Measurements from ENCODE around the gene DARS1.
A peak's percentile ranks its signal among the peaks of the same experiment; 100 is the strongest.

DARS1 gene

DNA sequence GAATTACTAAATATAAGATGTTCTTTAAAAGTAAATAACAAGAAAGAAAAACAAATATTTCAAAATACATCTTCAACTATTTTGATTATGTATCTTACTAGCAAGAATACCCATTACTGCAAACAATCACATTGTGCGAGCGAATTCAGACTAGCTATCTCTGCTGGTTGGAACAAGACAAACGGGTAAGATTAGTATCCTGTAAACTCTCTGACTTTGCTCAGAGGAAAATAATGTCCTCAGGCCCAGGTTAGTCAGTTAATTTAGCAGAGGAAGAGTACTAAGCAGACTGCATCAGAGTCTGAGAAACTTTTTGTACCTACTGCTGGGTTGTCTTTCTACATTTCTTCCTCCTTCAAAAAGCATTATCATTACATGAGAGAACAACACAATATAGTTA lies 58.8 kb downstream of the DARS1 start:
- H3K9me3 Mint-ChIP-seq: no peaks in the 10 kb centered on the region
- no peak overlapping the region for H3K4me3 Mint-ChIP-seq
- ATAC-seq (ENCODE audit: low read depth) (no peak), DNase-seq (ENCODE audit: low spot score in 2 of 2) (no peak)
- peak overlapping the region; percentile 9 for H3K27ac Mint-ChIP-seq
- H3K27me3 Mint-ChIP-seq: no peaks in the 10 kb centered on the region
- no peaks in the 10 kb centered on the region for H3K4me1 Mint-ChIP-seq
- H3K36me3 Mint-ChIP-seq: peaks cover 17% of the 10 kb centered on the region

DNA sequence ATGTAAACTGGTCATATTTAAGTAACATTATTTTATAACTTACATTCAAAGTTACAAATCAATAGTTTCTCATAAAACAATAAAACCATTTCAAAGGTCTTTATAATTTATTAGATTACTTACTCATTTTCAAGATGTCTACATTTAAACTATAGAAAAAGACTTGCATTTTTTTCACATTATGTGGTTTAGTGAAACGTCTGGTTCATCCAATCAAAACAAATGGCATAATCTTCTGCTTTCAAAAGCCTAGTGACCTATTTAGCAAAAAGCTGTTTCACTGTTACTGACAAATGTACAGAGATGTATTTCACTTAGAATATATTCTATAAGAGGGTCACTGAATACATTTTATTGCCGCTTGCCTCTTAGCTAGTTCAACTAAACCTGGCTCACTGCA lies 59.9 kb downstream of the DARS1 start:
- Mint-ChIP-seq H3K27ac (no peak overlapping the region), H3K4me1 (no peaks in the 10 kb centered on the region), H3K9me3 (no peaks in the 10 kb centered on the region), H3K27me3 (no peaks in the 10 kb centered on the region), H3K4me3 (no peak overlapping the region), H3K36me3 (peaks cover 13% of the 10 kb centered on the region)
- ATAC-seq (ENCODE audit: low read depth) (no peak), DNase-seq (ENCODE audit: low spot score in 2 of 2) (no peak)

DNA sequence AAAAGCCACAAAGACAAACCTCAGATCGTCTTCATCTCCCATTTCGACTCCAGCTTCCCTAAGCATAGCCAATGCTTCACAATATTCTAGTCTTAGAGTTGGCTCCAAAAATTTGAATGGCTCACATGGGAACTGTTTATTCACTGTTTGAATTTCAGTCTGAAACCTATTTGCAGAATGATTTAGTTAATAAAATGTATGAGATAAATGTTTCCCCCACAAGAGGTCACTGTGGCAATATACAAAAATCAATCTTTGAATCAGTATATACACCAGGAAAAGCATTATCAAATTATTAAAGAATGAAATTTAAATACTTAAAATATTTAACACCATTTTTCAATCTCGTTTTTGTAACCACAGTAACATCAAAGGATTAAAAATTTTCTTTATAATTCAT lies 69.2 kb downstream of the DARS1 start:
- no peaks in the 10 kb centered on the region for H3K27me3 Mint-ChIP-seq

DNA sequence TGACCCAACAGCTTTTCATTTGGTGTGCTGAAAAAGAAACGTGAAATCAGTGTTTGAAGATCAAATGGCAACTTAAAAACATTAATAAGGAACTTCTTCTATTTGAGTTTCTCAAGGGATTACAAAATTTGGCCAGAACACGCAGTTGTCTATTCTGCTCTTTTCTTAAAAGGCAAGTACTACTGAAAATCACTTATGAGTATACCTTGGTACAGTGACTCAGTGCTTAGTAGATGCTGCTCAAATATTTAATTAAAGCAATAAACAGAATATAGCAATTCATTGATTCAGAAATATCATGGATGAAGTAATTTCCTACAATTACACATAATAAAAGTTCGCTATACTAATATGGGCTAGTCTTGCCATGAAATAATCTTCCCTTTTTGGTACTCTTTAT lies 70.9 kb downstream of the DARS1 start:
- H3K27me3 Mint-ChIP-seq: no peaks in the 10 kb centered on the region
- H3K9me3 Mint-ChIP-seq: no peaks in the 10 kb centered on the region
- H3K4me3 Mint-ChIP-seq: no peak overlapping the region
- peaks cover 9% of the 10 kb centered on the region for H3K36me3 Mint-ChIP-seq
- ATAC-seq (ENCODE audit: low read depth): no peak
- DNase-seq (ENCODE audit: low spot score in 2 of 2): no peak
- H3K4me1 Mint-ChIP-seq: peaks cover 2% of the 10 kb centered on the region
- no peak overlapping the region for H3K27ac Mint-ChIP-seq

More for the DNA sequence above, 69.2 kb downstream of the DARS1 start:
- DNase-seq (ENCODE audit: low spot score in 2 of 2) (peak in 1 of 2 donors; percentile 54), ATAC-seq (ENCODE audit: low read depth) (peak; percentile 61)
- Mint-ChIP-seq H3K36me3 (peaks cover 2% of the 10 kb centered on the region), H3K9me3 (no peaks in the 10 kb centered on the region), H3K4me3 (no peak overlapping the region), H3K27ac (peak overlapping the region; percentile 36), H3K4me1 (peaks cover 2% of the 10 kb centered on the region)

DNA sequence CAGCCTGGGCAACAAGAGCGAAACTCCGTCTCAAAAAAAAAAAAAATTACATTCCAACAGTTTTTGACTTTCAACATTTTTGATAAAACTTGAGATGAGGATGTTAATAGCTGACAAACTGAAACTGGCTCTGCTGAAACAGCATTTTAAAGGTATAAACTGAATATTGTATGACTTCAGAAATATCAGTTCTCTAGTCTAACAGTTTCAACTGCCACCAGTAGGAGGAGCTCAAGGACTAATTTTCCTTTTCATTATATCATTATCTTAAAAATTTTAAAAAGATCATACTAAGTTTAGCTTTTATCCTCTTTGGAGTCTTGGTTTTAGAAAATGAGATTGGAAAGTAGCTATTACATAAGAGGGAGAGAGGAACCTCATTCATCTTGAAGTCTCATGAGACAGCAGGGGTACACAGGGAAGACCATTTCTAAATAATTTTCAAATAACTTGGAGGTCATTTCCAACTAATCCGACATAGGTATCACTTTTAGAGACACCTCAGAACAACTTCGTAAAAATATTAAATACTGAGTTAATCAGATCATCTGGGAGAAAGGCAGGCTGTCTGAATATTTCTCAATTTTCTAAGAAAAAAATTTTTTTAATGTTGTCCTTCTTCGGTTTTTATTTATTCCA lies 71.6 kb downstream of the DARS1 start:
- Mint-ChIP-seq H3K4me3 (no peak overlapping the region), H3K9me3 (no peaks in the 10 kb centered on the region), H3K27ac (no peak overlapping the region), H3K27me3 (no peaks in the 10 kb centered on the region), H3K36me3 (peaks cover 12% of the 10 kb centered on the region), H3K4me1 (peaks cover 2% of the 10 kb centered on the region)
- ATAC-seq (ENCODE audit: low read depth): peak; percentile 47
- DNase-seq (ENCODE audit: low spot score in 2 of 2): peak; percentile 54 to 69

DNA sequence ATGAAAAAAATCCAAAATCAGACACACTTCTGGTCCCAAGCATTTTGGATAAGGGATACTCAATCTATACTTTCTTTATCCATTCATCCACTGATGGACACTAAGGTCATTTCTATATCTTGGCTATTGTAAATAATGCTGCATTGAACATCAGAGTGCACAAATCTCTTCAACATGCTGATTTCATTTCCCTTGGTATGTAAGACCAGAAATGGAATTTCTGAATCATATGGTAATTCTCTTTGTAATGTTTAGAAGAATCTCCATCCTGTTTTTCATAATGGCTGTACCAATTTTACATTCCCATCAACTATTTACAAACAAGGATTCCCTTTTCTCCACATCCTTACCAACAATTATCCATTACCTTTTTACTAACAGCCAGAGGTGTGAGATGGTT lies 75.5 kb downstream of the DARS1 start:
- Mint-ChIP-seq H3K4me3 (no peak overlapping the region), H3K27ac (no peak overlapping the region), H3K4me1 (no peaks in the 10 kb centered on the region), H3K27me3 (no peaks in the 10 kb centered on the region), H3K36me3 (peaks cover 17% of the 10 kb centered on the region), H3K9me3 (no peaks in the 10 kb centered on the region)
- no peak for DNase-seq (ENCODE audit: low spot score in 2 of 2)
- ATAC-seq (ENCODE audit: low read depth): no peak

DNA sequence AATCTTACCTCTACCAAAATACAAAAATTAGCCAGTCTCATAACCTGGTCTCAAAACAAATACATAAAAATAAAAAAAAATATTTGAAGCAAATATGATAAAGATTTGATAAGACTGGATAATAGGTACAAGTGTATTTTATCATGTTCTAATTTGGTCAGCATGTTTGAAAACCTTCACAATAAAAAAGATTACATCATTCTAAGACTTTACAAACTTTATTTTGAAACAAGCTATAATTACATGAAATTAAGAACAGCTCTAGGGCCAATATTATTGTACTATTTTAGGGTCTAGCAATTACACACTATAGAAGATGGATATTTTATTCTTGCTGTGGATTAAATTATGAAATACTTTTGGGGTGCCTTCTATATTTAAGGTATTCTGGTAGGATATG lies 79.7 kb downstream of the DARS1 start:
- Mint-ChIP-seq H3K4me1 (no peaks in the 10 kb centered on the region), H3K9me3 (no peaks in the 10 kb centered on the region), H3K27ac (no peak overlapping the region), H3K36me3 (peaks cover 21% of the 10 kb centered on the region), H3K27me3 (no peaks in the 10 kb centered on the region), H3K4me3 (no peak overlapping the region)
- ATAC-seq (ENCODE audit: low read depth) (no peak), DNase-seq (ENCODE audit: low spot score in 2 of 2) (no peak)

DNA sequence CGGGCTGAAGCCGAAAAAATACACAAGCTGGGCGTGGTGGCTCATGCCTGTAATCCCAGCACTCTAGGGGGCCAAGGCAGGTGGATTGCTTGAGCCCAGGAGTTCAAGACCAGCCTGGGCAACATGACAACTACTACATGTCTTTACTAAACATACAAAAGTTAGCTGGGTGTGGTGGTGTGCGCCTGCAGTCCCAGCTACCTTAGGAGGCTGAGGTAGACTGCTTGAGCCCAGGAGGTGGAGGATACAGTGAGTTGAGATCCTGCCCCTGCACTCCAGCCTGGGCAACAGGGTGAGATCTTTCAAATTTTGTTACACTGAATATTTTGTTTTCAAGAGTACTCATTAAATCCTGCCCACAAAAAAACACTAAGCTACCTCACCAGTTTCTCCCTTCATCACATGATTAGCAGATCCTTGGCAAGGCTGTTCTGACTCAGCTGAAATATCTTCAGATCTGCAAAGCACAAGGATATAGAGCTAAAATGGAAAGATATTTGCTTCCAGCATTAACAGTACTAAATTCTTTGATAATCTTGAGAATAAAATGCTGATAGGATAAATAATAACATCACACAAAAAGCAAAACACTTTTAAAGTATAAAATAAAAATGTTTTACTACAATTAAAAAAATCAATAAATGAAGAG lies 81.0 kb downstream of the DARS1 start:
- Mint-ChIP-seq H3K27me3 (no peaks in the 10 kb centered on the region), H3K9me3 (no peaks in the 10 kb centered on the region), H3K4me1 (no peaks in the 10 kb centered on the region), H3K4me3 (no peak overlapping the region), H3K36me3 (peaks cover 15% of the 10 kb centered on the region), H3K27ac (no peak overlapping the region)
- ATAC-seq (ENCODE audit: low read depth) (no peak), DNase-seq (ENCODE audit: low spot score in 2 of 2) (no peak)

DNA sequence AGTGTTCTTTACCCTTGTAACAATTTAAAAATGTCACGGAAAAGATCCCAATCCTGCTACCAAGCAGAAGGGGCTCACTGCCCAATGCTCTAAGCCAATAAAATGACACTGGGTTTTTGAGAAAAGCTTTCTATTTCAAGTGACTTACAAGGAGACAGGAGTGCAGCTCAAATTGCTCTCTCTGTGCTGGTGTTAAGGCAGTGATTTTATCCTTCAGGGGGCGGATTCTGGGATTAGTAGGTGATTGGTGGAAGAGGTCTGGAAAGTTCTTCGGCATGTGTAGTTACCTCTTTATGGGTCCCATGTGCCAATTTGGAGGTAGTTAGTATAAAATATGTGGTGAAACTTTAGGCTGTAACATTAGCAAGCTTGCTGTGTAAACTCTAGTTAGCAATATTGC lies 81.8 kb downstream of the DARS1 start:
- Mint-ChIP-seq H3K4me3 (no peak overlapping the region), H3K27ac (no peak overlapping the region), H3K9me3 (no peaks in the 10 kb centered on the region), H3K36me3 (peaks cover 12% of the 10 kb centered on the region), H3K27me3 (no peaks in the 10 kb centered on the region), H3K4me1 (no peaks in the 10 kb centered on the region)
- DNase-seq (ENCODE audit: low spot score in 2 of 2) (no peak), ATAC-seq (ENCODE audit: low read depth) (no peak)

DNA sequence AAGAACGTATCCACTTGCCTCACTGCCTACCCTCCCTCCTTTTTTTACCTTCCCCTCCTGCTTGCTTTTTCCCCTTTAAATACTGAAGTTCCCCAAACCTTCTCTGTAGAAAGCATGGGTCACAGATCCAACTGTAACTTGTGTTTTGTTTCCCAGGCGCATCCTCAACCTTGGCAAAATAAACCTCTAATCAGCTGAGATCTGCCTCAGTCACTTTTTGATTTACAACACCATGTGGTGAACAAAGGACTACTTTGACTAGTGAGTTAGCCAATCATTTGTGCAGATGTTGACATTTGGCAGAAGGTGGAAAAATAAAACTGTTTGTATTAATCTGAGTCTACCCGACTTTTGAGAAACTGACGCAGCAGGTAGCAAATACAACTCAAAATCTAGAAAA lies 85.9 kb downstream of the DARS1 start:
- no peak for ATAC-seq (ENCODE audit: low read depth)
- DNase-seq (ENCODE audit: low spot score in 2 of 2): no peak
- peaks cover 6% of the 10 kb centered on the region for H3K36me3 Mint-ChIP-seq
- H3K27me3 Mint-ChIP-seq: no peaks in the 10 kb centered on the region
- no peaks in the 10 kb centered on the region for H3K4me1 Mint-ChIP-seq
- no peak overlapping the region for H3K4me3 Mint-ChIP-seq
- no peak overlapping the region for H3K27ac Mint-ChIP-seq
- no peaks in the 10 kb centered on the region for H3K9me3 Mint-ChIP-seq

DNA sequence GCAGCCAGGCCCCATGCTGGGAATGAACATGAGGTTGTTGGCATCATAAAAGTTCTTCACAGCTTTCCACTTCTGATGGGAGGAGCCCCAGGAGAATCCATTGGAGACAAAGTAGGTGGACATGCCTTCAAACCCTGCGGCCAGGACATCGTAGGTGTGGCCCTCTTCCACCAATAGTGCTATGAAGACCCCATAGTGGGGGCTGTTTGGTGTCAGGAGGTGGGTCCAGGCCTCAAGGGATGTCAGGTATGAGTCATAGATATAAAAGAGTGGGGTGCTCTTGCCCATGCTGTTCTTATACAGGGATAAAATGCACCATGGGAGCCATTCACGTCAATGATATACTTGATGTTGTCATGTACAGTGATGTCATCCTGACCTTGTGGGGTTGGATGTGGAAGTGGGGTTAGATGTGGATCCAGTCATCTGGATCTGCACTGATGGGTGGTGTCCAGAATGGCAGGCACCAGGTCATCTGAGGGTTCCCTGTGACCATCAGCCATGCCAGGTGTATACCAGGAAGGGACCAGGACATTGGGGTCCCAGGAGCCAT lies 87.1 kb downstream of the DARS1 start:
- Mint-ChIP-seq H3K27ac (no peak overlapping the region), H3K4me1 (peaks cover 5% of the 10 kb centered on the region), H3K4me3 (no peak overlapping the region), H3K27me3 (no peaks in the 10 kb centered on the region), H3K9me3 (no peaks in the 10 kb centered on the region), H3K36me3 (peaks cover 4% of the 10 kb centered on the region)
- ATAC-seq (ENCODE audit: low read depth): no peak
- no peak for DNase-seq (ENCODE audit: low spot score in 2 of 2)

DNA sequence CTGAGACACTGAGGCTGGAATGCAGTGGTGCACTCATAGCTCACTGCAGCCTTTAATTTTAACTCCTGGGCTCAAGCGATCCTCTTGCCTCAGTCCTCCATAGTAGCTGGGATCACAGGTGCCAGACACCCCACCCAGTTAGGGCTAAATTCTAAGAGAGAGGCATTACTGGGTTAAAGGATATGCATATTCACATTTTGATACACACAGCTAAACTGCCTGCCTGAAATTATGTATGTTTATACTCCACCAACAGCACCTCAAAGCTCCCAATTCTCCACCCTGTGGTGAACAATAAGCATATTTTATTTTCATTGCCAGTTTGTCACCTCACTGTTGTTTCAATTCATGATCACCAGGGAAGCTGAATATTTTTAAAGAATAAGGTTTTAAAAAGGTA lies 90.5 kb downstream of the DARS1 start:
- H3K27ac Mint-ChIP-seq: no peak overlapping the region
- ATAC-seq (ENCODE audit: low read depth) (no peak), DNase-seq (ENCODE audit: low spot score in 2 of 2) (no peak)
- H3K36me3 Mint-ChIP-seq: peaks cover 2% of the 10 kb centered on the region
- no peaks in the 10 kb centered on the region for H3K9me3 Mint-ChIP-seq
- no peaks in the 10 kb centered on the region for H3K27me3 Mint-ChIP-seq
- H3K4me3 Mint-ChIP-seq: no peak overlapping the region
- peaks cover 5% of the 10 kb centered on the region for H3K4me1 Mint-ChIP-seq

DNA sequence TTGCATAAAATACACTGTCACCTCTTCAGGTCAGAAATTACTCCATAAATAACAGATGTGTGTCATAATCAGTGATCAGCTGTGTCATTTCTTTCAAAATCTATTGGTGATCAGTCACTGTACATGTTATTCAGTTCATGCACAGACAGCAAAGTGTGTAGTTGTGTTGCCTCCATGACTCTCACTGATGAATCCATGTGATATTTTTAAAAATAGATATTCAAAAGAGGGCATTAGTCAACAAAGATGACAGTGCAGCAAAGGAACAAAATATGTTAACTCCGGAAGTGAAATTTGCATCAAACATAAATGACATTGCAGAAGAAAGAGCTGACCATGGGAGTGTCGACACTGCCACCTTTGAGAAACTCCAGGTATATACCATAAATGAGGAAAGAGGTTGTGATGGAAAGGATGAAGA lies 92.0 kb downstream of the DARS1 start:
- DNase-seq (ENCODE audit: low spot score in 2 of 2) (no peak), ATAC-seq (ENCODE audit: low read depth) (no peak)
- Mint-ChIP-seq H3K4me1 (peaks cover 5% of the 10 kb centered on the region), H3K27ac (no peak overlapping the region), H3K27me3 (no peaks in the 10 kb centered on the region), H3K9me3 (peaks cover 2% of the 10 kb centered on the region), H3K36me3 (peaks cover 2% of the 10 kb centered on the region), H3K4me3 (no peak overlapping the region)

DNA sequence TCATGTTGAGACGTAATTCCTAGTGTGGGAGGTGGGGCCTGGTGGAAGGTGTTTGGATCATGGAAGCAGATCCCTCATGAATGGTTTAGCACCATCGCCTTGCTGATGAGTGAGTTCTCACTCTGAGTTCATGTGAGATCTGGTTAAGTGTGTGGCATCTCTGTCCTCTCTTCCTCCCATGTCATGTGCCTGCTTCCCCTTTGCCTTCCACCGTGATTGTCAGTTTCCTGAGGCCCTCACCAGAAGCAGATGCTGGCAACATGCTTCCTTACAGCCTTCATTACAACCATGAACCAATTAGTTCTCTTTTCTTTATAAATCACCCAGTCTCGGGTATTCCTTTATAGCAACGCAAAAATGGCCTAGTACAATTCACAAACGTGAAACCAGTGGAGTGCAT lies 94.6 kb downstream of the DARS1 start:
- ATAC-seq (ENCODE audit: low read depth): no peak
- peaks cover 2% of the 10 kb centered on the region for H3K36me3 Mint-ChIP-seq
- H3K4me1 Mint-ChIP-seq: peaks cover 5% of the 10 kb centered on the region
- no peak for DNase-seq (ENCODE audit: low spot score in 2 of 2)
- no peak overlapping the region for H3K27ac Mint-ChIP-seq
- H3K27me3 Mint-ChIP-seq: no peaks in the 10 kb centered on the region
- H3K4me3 Mint-ChIP-seq: no peak overlapping the region
- H3K9me3 Mint-ChIP-seq: peaks cover 2% of the 10 kb centered on the region

DNA sequence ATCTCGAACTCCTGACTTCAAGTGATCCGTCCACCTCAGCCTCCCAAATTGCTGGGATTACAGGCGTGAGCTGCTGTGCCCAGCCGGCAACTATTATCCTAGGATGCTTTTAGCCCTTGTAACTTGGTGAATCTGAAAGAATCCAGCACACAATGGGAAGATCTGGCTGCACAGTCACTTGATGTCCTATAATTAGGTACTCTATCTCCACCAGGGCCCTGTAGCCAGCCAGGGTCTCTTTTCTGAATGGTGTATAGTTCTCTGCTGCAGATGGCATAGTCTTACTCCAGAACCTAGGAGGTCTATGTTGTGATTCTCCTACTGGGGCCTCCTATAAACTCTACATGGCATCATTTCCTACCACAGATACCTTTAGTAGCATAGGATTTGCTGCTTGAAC lies 95.3 kb downstream of the DARS1 start:
- no peak for DNase-seq (ENCODE audit: low spot score in 2 of 2)
- H3K36me3 Mint-ChIP-seq: peaks cover 2% of the 10 kb centered on the region
- H3K27ac Mint-ChIP-seq: no peak overlapping the region
- ATAC-seq (ENCODE audit: low read depth): no peak
- peaks cover 5% of the 10 kb centered on the region for H3K4me1 Mint-ChIP-seq
- H3K27me3 Mint-ChIP-seq: peaks cover 2% of the 10 kb centered on the region
- H3K4me3 Mint-ChIP-seq: no peak overlapping the region
- H3K9me3 Mint-ChIP-seq: peaks cover 2% of the 10 kb centered on the region
